Adipose tissue (tissue), 3 donors: Measurements from ENCODE around the gene HLF. TPM values are rescaled to one million over a fixed set of nuclear protein-coding genes. Genes with fewer than 3 reads are reported as not detected.

Experiments used
- H3K27ac ChIP-seq: one replicate; pipeline ENCODE4 v1.5.1; 2013; ENCODE audit warnings: low read depth, low read length
- WGBS, 3 donors: extraction: QIAGEN DNeasy Blood & Tissue Kit; methylation state at CpG; one replicate each; pipeline ENCODE4 v1.1.7; 2013; 5-methylcytosine and 5-hydroxymethylcytosine counted together
- polyA plus RNA-seq, 3 donors: library from polyadenylated mRNA; stranded (reverse); fragments of 200-250 nt; gene quantifications; one replicate each; pipeline ENCODE4 v1.2.3, GENCODE V29; 2013
- donor health status: healthy with polysubstance abuse.
- donor health status: Bipolar disorder and iron deficiency.
- donor health status: healthy.

The HLF gene
- polyA plus RNA-seq, 3 donors: 1.9 to 7.4 (median 2.6) TPM

DNA sequence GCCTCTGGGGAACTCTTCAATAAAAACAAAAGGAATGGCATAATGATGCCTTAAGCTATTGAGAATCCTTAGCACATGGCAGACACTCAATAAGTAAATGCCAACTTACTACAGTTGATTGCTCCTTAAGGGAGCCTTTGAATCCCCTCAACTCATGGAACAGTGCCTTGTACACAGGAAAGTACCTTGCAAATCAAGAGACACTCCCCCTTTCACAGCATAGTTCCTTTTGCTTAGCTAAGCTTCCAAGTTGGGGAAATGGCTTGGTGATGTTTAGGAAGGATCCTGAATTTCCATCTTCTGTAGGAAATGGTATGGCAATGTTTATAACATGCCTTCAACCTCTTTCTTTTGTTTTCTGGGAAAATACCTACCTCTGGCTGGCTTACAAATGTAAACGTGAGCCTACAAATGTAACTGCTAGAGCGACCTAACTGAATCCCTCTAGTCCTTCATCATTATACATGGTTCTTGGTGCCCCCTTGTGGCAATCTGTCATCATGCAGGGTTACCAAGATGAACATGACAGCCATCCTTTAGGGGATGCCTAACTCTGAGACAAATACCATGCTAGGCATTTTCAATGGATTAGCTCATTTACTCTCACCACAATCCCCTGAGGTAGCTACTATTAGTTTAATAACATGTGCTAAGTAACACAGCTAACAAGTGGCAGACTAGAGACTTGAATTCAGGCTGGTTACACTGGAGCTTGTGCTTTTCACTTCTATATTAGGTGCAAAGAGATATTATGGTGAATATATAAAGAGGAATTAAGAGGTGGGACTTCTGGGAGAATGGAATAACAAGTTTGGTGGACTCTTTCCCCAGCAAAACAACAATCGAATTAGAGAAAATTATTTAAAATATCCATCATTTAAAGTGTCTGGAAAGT, 91.9 kb downstream of the HLF start:
- H3K27ac ChIP-seq: no peak overlapping the region
- WGBS, 3 donors: 33 to 39% (median 35%) methylated on average over 3 of the region's 3 CpGs

DNA sequence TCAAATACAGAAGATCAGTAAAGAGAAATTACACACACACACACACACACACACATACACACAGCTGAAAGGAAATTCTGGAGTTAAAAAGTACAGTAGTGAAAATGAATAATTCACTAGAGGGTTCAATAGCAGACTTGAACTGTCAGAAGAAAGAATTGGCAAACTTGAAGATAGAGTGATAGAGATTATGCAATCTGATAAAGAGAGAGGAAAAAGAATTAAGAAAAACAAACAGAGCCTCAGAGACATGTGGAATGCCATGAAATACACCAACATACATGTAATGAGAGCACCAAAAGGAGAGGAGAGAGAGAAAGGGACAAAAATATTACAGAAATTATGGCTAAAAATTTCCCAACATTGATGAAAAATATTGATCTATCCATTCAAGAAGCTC, 96.2 kb downstream of the HLF start:
- H3K27ac ChIP-seq: no peak overlapping the region

DNA sequence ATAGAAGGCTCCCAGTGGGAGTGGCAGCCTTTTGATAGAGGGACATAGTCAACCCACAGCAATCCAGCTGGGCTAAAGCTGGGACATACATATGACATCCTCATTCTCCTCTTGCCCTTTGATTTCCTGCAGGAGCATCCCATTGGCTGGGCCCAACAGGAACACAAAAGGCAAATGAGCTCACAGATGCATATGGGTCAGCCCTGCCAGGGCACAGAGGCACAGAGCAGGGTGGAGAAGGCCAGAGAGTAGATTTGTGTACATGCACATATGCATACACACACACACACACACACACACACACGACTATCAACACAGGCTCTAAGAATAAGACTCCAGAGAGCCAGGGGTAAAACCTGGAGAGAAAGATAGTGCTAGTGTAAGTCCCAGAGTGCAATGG, 98.3 kb downstream of the HLF start:
- no peak overlapping the region for H3K27ac ChIP-seq
- WGBS, 3 donors: 50 to 82% (median 80%) methylated on average over 1 of the region's 1 CpG

DNA sequence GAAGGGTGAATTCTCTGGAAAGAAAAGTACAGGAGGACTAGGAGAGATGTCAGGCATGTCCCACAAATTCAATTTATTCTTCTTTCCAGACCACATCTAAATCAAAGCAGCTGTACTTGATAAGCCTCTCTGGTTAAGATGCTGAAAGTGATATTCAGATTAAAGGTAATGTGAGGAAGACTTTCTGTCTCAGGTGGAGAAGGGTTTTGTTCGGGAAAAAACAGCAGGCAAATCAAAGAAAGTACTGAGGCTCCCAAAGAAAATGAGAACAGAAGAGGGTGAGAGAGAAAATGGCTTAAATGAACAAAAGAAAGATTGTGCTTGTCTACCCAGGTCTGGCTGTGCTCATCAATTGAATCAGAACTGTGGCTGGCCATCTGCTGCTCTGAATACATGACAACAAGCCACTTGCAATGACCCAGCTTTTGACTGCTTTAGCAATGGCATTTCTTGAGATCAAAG, 101.3 kb downstream of the HLF start:
- 63 to 92% (median 89%) methylated on average over 1 of the region's 1 CpG for WGBS, 3 donors
- no peak overlapping the region for H3K27ac ChIP-seq

DNA sequence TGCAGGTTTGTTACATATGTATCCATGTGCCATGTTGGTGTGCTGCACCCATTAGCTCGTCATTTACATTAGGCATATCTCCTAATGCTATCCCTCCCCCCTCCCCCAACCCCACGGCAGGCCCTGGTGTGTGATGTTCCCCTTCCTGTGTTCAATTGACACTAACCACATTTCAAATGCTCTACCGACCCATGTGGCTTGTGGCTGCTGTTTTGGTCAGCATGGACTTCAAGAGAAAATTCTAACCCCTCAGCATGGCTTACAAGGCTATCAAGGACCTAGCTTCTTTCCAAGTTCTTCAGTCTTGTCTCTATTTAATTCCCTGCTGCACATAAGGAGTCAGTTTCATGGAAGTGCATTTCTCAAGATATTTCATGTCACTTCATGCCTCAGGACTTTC, 103.9 kb downstream of the HLF start:
- no peak overlapping the region for H3K27ac ChIP-seq
- WGBS, 3 donors: 38 to 66% (median 54%) methylated on average over 3 of the region's 3 CpGs

Other genes starting within 250 kb of the HLF start
- gene MMD, start 156.9 kb downstream of the HLF start, polyA plus RNA-seq: 10 to 100 TPM in 2 of 3 donors, 1 to 10 TPM in 1; 4.0 to 87.5 (median 59.2) TPM
- not detected for gene SMIM36, start 246.5 kb downstream of the HLF start, polyA plus RNA-seq